GM10266 (cell line): Measurements from ENCODE around the gene ZNF184.

ENCODE experiments used
- DNase-seq: peaks from one replicate; pipeline ENCODE4 v3.0.0; 2012; ENCODE audit errors: extremely low spot score
- CTCF ChIP-seq: IDR thresholded peaks from 2 replicates; pipeline ENCODE4 v1.5.1; 2012; ENCODE audit warnings: mild to moderate bottlenecking, low read depth; ENCODE audit not compliant: control insufficient read depth, insufficient read depth; ENCODE audit errors: missing control alignments

Gene ZNF184

GRCh38 chr6:27478141-27478705, 5.3 kb upstream of the ZNF184 start:
- peak; percentile 13 for DNase-seq
- TF ChIP-seq CTCF = no peak

DNA sequence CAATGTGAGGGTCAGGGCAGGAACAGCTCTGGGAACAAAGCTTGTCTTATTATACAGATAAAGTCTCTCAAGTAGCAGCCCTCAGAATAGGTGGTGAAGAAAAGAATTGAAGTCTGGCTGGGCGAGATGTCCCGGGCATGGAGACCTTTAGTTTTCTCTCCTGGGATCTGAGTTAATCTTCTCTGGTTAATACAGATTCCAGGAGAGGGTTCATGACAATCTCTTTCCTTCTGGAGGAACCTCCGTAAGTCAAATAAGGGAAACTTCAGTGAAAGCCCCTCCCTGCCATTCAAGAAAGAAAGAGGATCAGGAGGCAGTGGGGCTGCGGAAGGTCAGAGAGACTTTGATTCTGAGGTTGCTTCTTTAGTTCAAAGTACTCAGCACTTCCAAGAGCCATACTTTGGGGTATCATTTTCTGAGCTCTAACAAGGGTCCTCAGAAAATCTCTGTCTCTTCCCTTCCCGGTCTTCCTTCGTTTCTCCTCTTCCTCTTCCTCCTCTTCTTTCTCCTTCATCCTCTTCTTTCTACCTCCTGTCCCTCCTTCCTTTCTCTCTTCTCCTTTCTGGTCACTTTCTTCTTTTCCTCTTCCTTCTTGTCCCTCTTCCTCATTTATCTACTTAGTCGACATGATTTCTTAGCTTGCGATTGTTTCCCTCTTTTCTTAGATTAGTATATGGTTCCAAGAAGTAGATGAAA, 4.6 kb upstream of the ZNF184 start:
- no peak for DNase-seq
- TF ChIP-seq CTCF = no peak

DNA sequence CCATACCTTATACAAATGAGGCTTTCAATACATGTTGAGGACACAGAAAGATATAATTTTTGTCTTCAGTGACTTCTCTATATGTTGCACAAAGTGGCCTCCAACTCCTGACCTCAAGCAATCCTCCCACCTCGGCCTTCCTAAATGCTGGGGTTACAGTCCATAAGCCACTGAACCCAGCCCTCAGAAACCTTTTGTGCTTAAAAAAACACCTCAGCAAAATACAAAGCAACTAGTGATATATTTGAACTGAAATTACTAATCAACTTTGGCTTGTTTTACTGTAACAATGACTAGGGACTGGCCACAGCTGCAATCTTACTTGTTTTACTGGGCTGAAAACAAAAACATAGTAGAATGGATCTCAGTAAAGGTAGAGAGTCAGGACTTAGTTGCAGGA, 3.2 kb upstream of the ZNF184 start:
- no peak for DNase-seq
- no peak for TF ChIP-seq CTCF

DNA sequence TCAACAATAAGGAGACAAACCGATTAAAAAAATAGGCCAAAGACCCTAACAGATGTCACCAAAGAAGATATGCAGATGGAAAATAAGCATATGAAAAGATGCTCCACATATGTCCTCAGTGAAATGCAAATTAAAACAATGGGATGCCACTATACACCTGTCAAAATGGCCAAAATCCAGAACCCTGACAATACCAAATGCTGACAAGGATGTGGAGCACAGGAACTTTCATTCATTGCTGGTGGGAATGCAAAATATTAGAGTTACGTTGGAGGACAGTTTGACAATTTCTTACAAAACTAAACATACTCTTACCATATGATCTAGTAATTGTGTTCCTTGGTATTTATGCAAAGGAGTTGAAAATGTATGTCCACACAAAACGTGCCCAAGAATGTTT, 1.8 kb upstream of the ZNF184 start:
- no peak for TF ChIP-seq CTCF
- DNase-seq = no peak

- no peak for TF ChIP-seq CTCF
- DNase-seq = no peak
These were observed 1.2 kb upstream of the ZNF184 start for GRCh38 chr6:27474172-27474465.

- no peak for TF ChIP-seq CTCF
These were observed 706 bp downstream of the ZNF184 start for GRCh38 chr6:27472182-27472616.

DNA sequence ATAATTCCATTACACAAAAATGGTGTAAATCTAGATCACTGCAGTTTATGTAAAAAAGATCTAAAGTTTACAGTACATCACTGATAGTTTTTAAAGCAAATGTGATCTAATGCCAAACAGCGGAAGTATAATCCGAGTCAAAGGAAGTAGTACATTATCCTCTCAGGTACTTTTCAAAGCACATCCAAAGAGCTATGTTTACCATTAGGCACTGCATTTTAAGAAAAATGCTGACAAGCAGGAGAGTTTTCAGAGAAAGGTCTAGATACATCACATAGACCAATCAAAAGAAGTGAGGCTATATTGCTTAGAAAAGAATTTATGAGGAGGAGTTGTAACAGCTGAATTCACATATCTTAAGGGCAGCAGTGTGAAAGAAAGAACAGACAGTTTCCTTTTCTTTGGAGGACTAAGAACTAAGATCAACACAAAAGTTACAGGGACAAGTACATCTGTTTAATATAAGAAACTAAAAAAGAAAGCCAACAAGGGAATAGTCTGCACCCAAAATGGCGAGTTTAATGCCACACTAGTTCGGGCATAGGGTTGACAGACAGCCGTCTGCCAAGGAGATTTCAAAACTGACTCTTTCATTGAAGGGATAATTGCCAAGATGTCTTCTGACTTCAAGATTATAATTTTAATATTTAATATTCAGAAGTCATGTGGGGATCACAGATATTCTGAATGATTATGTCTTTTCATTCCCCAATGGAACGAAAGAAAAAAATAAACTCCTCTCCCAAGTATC, 1.4 kb downstream of the ZNF184 start:
- TF ChIP-seq CTCF = no peak
- no peak for DNase-seq

More at GRCh38 chr6:27472182-27472616, 706 bp downstream of the ZNF184 start:
- DNase-seq = peak; percentile 55
